ENCODE results near the gene TSPAN13.

Gene TSPAN13

GRCh38 chr7:16810112-16810511 is 56.6 kb downstream of the TSPAN13 start:
- no peak for TF ChIP-seq CSRNP3 (CRISPR knock-in tag; IDR thresholded peaks at IDR 0.05)
- no peak for TF ChIP-seq PATZ1 (CRISPR knock-in tag; IDR thresholded peaks at IDR 0.05; ENCODE audit: borderline replicate concordance)
- TF ChIP-seq TSHZ2 (CRISPR knock-in tag; IDR thresholded peaks at IDR 0.05) = no peak
- ATAC-seq = no peak

- ATAC-seq = no peak
- TF ChIP-seq CSRNP3 (CRISPR knock-in tag; IDR thresholded peaks at IDR 0.05) (no peak), ZNF8 (CRISPR knock-in tag; IDR thresholded peaks at IDR 0.05) (no peak), CSDC2 (CRISPR knock-in tag; IDR thresholded peaks at IDR 0.05) (no peak), CREB5 (CRISPR knock-in tag; IDR thresholded peaks at IDR 0.05; ENCODE audit: low read depth) (no peak), ZFP3 (CRISPR knock-in tag; IDR thresholded peaks at IDR 0.05) (no peak), ARNTL (CRISPR knock-in tag; IDR thresholded peaks at IDR 0.05; ENCODE audit: borderline replicate concordance, low read depth) (no peak)
These were observed 57.0 kb downstream of the TSPAN13 start for GRCh38 chr7:16810573-16810972.

- TF ChIP-seq RARB (CRISPR knock-in tag; IDR thresholded peaks at IDR 0.05) (no peak), TOX (CRISPR knock-in tag; IDR thresholded peaks at IDR 0.05; ENCODE audit: borderline replicate concordance) (no peak), CREB5 (CRISPR knock-in tag; IDR thresholded peaks at IDR 0.05; ENCODE audit: low read depth) (no peak), TSHZ2 (CRISPR knock-in tag; IDR thresholded peaks at IDR 0.05) (no peak), ZC3H10 (CRISPR knock-in tag; IDR thresholded peaks at IDR 0.05) (no peak), ARNTL (CRISPR knock-in tag; IDR thresholded peaks at IDR 0.05; ENCODE audit: borderline replicate concordance, low read depth) (no peak), BACH2 (CRISPR knock-in tag; IDR thresholded peaks at IDR 0.05; ENCODE audit: borderline replicate concordance) (no peak), OSR1 (CRISPR knock-in tag; IDR thresholded peaks at IDR 0.05) (no peak)
- no peak for ATAC-seq
These were observed 58.0 kb downstream of the TSPAN13 start for GRCh38 chr7:16811551-16811950.
